HG03108 (cell line): ENCODE data around the gene STMN3.

Source experiments
- ATAC-seq: cut with Tn5 transposase; IDR thresholded peaks from one replicate; pipeline ENCODE4 v1.9.1; 2021; ENCODE audit warnings: moderate library complexity; ENCODE audit not compliant: unreplicated experiment

The STMN3 gene

GRCh38 chr20:63692436-63693082, 39.3 kb upstream of the STMN3 start:
- no peak for ATAC-seq

- ATAC-seq: no peak
Measured at GRCh38 chr20:63691711-63692435, 38.6 kb upstream of the STMN3 start.

GRCh38 chr20:63690898-63691710, 37.9 kb upstream of the STMN3 start:
- ATAC-seq: no peak

GRCh38 chr20:63690003-63690897, 37.0 kb upstream of the STMN3 start:
- ATAC-seq: no peak

- no peak for ATAC-seq
Measured at GRCh38 chr20:63689046-63690002, 36.1 kb upstream of the STMN3 start.

- no peak for ATAC-seq
Measured at GRCh38 chr20:63688228-63689045, 35.2 kb upstream of the STMN3 start.

DNA sequence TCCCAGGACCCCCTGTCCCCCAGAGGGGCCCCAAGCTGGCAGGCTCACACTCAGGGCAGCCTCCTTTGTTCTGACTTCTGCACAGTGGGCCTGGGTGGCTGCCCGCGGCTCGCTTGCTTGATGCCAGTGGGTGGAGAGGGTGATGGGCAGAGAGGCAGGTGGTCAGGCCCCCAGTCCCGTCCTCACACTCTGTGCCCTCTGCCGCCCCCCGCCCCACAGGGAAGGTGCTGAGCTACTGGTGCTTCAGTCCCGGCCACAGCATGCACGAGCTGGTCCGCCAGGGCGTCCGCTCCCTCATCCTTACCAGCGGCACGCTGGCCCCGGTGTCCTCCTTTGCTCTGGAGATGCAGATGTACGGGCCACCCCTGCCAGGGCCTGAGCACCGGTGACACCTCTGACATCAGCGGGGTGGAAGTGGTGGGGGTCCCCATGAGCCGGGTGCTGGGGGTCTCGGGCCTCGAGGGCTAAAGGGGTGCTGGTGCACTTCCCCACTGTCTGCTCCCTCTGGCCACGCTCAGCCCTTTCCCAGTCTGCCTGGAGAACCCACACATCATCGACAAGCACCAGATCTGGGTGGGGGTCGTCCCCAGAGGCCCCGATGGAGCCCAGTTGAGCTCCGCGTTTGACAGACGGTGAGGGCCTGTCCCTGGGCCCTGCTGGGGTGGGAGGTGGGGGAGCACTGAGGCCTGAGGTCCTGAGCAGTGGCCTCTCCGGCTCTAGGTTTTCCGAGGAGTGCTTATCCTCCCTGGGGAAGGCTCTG, 34.4 kb upstream of the STMN3 start:
- no peak for ATAC-seq

DNA sequence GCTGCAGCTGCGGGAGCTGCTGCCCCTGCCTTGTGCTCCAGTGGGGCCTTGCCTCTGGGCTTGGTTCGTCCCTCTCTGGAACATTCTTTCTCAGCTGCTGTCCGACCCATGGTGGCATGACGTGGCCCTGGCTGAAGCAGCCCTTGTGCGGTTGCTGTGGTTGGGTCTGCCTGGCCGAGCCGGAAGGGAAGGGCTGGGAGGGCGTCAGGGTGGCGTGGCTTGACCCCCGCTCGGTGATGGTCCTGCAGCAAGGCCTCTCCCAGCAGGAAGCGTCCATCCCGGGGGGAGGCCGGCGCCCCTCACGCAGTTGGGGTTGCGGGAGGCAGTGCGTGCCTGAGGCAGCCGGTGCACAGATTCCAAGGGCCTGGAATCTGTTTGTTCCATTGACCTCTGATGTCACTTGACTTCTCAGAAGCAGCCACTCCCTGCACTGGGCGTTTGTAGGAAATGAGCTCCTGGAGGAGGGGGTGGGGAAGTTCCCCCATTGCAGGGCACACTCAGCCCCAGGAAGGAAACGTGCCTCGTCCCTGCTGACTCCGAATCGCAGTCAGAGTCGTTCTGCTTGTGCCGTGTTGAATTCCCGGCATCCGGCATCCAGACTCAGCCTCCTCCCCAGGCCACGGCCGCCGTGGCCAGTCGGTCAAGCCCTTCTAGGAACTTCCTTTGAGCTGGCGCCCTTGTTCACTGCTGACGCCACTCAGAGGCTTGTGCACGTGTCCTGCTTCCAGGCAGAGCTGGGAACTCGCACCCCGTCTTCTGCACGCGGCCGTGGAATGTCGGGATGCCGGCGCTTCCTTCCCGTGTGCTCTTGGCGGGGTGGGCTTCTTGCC, 33.5 kb upstream of the STMN3 start:
- ATAC-seq: no peak

- no peak for ATAC-seq
Measured at GRCh38 chr20:63686094-63686491, 32.9 kb upstream of the STMN3 start.

DNA sequence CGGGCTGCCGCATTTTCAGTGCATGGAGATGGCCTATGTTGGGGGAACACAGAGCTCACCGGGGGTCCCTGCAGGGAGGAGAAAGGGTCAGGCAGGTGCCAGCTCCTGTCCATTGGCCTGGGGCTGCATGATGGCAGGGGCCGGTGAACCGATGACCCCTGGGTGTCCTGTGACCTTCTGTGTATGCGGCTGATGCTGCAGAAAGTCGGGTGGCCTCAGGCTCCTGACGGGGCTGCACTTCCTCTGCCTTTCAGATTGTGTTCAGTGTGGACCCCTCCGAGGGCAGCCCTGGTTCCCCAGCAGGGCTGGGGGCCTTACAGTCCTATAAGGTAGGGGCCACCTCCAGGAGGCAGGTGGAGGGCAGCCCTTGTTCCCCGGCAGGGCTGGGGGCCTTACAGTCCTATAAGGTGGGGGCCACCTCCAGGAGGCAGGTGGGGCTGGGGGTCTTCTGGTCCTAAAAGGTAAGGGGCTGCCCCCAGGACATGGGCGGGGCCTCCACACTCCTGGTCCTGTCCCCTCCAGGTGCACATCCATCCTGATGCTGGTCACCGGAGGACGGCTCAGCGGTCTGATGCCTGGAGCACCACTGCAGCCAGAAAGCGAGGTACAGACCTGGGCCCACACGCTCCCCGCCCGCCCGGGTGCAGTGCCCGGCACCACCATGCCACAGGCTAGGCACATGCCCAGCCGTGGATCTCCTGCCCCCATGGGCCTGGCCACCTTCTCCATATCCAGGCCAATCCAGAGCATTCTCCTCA, 32.2 kb upstream of the STMN3 start:
- no peak for ATAC-seq

DNA sequence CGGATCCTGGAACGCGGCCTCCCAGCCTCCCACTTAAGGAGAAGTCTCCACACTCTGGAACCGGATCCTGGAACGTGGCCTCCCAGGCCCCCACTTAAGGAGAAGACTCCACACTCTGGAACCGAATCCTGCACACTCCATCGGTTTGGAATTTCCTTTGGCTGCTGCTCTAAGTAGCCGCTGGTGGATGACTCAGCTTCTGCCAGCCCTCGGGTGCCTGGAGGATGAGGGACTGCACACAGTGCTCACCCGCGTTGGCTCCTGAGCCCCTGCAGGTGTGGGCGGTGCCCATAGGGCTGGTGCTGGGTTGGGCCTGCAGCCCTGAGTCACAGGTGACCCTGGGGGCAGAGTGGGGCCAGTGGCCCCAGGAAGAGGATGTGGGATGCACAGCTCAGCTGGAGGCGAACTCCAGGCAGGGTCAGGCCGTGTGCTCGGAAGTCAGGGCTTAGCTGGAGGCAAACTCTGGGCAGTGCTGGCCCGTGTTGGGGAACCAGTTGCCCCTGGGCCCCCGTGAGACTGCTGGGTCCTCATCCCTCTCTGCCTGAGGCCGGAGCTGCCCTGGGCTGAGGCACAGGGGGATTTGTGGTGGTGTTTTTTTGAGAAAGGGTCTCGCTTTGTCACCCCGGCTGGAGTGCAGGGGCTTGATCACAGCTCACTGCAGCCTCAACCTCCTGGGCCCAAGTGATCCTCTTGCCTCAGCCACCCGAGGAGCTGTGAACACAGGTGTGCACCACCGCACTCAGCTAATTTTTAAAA, 29.3 kb upstream of the STMN3 start:
- no peak for ATAC-seq

DNA sequence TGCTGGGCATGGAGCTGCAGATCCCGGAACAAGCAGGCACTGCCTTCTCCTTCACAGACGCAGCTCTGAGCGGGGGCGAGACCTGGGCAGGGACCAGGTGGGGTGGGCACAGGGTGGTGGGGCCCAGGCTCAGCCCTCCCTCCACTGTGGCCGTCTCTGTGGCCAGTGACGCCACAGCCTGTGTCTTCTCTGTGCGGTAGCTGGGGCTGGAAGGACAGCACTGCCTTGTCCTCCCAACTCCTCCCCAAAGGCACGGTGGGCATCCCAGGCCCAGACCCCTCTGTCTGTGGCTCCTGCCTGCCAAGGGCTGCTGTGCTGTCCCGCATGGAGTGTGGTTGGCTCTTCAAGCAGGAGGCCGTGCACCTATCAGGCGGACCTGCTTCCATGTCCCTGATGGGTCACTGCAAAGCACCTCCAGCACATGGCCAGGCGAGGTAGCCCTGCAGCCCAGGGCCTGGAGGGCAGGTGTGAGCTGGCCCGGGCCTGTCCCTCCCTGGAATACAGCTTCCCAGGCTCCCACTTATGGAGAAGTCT, 28.5 kb upstream of the STMN3 start:
- ATAC-seq: no peak

- ATAC-seq: no peak
Measured at GRCh38 chr20:63680857-63681608, 27.8 kb upstream of the STMN3 start.

- ATAC-seq: no peak
Measured at GRCh38 chr20:63680427-63680826, 27.2 kb upstream of the STMN3 start.

DNA sequence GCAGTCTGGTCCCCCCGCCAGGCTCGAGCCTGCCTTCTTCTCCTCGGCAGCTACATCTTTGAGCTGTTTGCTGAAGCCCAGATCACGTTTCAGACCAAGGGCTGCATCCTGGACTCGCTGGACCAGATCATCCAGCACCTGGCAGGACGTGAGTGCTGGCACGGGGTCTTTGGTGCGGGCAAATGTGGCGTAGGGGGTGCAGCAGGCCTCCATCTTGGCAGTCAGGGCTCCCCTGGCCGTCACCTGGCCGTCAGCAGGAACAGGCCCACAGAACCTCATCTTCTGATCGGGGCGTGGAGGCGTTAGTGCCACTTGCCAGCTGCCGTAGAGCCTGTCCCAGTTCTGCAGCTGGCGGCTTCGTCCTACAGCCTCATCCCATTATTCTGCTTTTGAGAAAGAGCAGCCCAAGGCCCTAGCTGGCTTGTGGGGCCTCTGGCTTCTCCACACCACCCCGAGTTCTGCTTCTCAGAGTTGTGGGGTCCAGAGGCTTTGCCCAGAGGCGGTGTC, 26.6 kb upstream of the STMN3 start:
- ATAC-seq: no peak
